ENCODE results near the gene SLC2A10. TPM values are rescaled to one million over a fixed set of nuclear protein-coding genes. Genes with fewer than 3 reads are reported as not detected.

SLC2A10 gene
- total RNA-seq, 1 experiment from 2014 or later: 0.05 TPM

DNA sequence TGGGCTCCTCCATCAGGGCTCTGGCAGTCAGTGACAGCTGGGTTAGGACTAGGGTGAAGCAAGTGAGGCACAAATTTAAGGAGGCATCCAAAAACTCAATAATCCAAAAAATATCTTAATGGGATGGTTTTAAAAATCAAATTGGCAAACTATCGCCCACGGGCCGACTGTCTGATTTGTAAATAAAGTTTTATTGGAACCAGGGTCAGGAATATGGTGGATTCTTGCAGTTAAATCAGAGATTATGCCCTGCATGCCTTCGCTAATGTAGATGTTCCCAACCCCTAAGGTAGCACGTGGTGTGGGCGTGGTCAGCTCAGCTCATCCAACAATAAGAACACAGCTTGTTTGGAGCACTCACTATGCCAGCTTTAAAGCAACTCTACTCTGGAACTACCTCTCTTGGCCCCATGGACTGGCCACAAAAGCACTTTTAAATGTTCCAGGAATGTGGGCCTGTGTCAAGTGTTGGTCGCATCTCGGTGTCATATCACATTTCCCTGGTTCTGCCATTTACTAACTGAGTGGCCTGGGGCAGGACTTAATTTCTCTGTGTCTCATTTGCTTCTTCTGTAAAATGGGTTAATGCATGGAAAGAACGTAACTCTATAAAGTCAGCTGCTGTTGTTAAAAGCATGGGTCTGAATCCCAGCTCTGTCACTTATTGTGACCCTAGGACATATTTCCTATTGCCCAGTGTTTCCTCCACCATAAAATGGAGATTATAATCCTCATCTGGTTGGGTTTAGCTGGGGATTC is 27.2 kb upstream of the SLC2A10 start:
- H3K9ac ChIP-seq (ENCODE audit: low read length): no peak overlapping the region
- H3K9me3 ChIP-seq (ENCODE audit: control insufficient read depth in 1 of 2, insufficient read depth in 1 of 2, low read depth in 1 of 2, low read length in 2 of 2): no peaks in the 10 kb centered on the region
- H3K79me2 ChIP-seq (ENCODE audit: insufficient read depth, low read length): peaks cover 21% of the 10 kb centered on the region
- no peak for DNase-seq (ENCODE audit: low read depth, low spot score)
- H3K4me3 ChIP-seq (replicated peaks in 1 of 2; ENCODE audit: low read depth in 1 of 2, low read length in 2 of 2): no peak overlapping the region
- POLR2A ChIA-PET: no interaction called here
- H3K9me2 ChIP-seq (ENCODE audit: insufficient read depth): no peaks in the 10 kb centered on the region
- CTCF ChIA-PET: interaction anchor here (1.2 kb wide), 1 partner anchor 30 kb away, joined by 3 read pairs; no protein-coding TSS in a partner anchor
- H3K4me1 ChIP-seq (ENCODE audit: control insufficient read depth in 1 of 2, insufficient read depth in 2 of 2, low read length in 2 of 2): peaks cover 2 to 8% of the 10 kb centered on the region in 2 experiments; a peak in 2 of 4 replicates
- no peak overlapping the region for H3K27ac ChIP-seq (ENCODE audit: low read depth, low read length)
- TF ChIP-seq ELF1 (IDR thresholded peaks at IDR 0.05; ENCODE audit: borderline replicate concordance, low read depth) (no peak), EZH2phosphoT487 (IDR thresholded peaks at IDR 0.05; ENCODE audit: borderline replicate concordance) (no peak), SRF (IDR thresholded peaks at IDR 0.05; ENCODE audit: low read depth) (no peak), EGR1 (IDR thresholded peaks at IDR 0.05; ENCODE audit: low read depth) (no peak), CBX3 (IDR thresholded peaks at IDR 0.05; ENCODE audit: low read depth) (no peak), YY1 (IDR thresholded peaks at IDR 0.05; ENCODE audit: extremely low read depth, insufficient replicate concordance, low read depth, low read length) (no peak), POLR2AphosphoS5 (IDR thresholded peaks at IDR 0.05; ENCODE audit: low read depth, low read length) (no peak), TCF7L2 (IDR thresholded peaks at IDR 0.05; ENCODE audit: borderline replicate concordance, extremely low read depth, insufficient read depth, insufficient read length) (no peak), SP1 (IDR thresholded peaks at IDR 0.05; ENCODE audit: low read depth) (no peak), POLR2A (IDR thresholded peaks at IDR 0.05; ENCODE audit: borderline replicate concordance, extremely low read depth, insufficient read depth, insufficient read length) (no peak), EZH2 (IDR thresholded peaks at IDR 0.05) (no peak), CEBPB (IDR thresholded peaks at IDR 0.05; ENCODE audit: low read depth) (no peak), ZFX (IDR thresholded peaks at IDR 0.05) (no peak), RAD21 (IDR thresholded peaks at IDR 0.05; ENCODE audit: low read depth) (no peak), FOSL1 (IDR thresholded peaks at IDR 0.05; ENCODE audit: low read depth) (no peak), JUND (IDR thresholded peaks at IDR 0.05) (no peak)
- TF ChIP-seq, protein P1, sequence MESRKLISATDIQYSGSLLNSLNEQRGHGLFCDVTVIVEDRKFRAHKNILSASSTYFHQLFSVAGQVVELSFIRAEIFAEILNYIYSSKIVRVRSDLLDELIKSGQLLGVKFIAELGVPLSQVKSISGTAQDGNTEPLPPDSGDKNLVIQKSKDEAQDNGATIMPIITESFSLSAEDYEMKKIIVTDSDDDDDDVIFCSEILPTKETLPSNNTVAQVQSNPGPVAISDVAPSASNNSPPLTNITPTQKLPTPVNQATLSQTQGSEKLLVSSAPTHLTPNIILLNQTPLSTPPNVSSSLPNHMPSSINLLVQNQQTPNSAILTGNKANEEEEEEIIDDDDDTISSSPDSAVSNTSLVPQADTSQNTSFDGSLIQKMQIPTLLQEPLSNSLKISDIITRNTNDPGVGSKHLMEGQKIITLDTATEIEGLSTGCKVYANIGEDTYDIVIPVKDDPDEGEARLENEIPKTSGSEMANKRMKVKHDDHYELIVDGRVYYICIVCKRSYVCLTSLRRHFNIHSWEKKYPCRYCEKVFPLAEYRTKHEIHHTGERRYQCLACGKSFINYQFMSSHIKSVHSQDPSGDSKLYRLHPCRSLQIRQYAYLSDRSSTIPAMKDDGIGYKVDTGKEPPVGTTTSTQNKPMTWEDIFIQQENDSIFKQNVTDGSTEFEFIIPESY (IDR thresholded peaks at IDR 0.05; ENCODE audit: extremely low read depth, insufficient replicate concordance, low read length): no peak
- TF ChIP-seq, protein P2, sequence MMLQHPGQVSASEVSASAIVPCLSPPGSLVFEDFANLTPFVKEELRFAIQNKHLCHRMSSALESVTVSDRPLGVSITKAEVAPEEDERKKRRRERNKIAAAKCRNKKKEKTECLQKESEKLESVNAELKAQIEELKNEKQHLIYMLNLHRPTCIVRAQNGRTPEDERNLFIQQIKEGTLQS (IDR thresholded peaks at IDR 0.05): no peak
- TF ChIP-seq, protein P3, sequence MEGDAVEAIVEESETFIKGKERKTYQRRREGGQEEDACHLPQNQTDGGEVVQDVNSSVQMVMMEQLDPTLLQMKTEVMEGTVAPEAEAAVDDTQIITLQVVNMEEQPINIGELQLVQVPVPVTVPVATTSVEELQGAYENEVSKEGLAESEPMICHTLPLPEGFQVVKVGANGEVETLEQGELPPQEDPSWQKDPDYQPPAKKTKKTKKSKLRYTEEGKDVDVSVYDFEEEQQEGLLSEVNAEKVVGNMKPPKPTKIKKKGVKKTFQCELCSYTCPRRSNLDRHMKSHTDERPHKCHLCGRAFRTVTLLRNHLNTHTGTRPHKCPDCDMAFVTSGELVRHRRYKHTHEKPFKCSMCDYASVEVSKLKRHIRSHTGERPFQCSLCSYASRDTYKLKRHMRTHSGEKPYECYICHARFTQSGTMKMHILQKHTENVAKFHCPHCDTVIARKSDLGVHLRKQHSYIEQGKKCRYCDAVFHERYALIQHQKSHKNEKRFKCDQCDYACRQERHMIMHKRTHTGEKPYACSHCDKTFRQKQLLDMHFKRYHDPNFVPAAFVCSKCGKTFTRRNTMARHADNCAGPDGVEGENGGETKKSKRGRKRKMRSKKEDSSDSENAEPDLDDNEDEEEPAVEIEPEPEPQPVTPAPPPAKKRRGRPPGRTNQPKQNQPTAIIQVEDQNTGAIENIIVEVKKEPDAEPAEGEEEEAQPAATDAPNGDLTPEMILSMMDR (IDR thresholded peaks at IDR 0.05 in 2 of 3, conservative IDR thresholded peaks at IDR 0.05 in 1 of 3; ENCODE audit: borderline replicate concordance in 1 of 3, insufficient read depth in 1 of 3, low read depth in 2 of 3, low read length in 2 of 3): no peak
- TF ChIP-seq, protein P4, sequence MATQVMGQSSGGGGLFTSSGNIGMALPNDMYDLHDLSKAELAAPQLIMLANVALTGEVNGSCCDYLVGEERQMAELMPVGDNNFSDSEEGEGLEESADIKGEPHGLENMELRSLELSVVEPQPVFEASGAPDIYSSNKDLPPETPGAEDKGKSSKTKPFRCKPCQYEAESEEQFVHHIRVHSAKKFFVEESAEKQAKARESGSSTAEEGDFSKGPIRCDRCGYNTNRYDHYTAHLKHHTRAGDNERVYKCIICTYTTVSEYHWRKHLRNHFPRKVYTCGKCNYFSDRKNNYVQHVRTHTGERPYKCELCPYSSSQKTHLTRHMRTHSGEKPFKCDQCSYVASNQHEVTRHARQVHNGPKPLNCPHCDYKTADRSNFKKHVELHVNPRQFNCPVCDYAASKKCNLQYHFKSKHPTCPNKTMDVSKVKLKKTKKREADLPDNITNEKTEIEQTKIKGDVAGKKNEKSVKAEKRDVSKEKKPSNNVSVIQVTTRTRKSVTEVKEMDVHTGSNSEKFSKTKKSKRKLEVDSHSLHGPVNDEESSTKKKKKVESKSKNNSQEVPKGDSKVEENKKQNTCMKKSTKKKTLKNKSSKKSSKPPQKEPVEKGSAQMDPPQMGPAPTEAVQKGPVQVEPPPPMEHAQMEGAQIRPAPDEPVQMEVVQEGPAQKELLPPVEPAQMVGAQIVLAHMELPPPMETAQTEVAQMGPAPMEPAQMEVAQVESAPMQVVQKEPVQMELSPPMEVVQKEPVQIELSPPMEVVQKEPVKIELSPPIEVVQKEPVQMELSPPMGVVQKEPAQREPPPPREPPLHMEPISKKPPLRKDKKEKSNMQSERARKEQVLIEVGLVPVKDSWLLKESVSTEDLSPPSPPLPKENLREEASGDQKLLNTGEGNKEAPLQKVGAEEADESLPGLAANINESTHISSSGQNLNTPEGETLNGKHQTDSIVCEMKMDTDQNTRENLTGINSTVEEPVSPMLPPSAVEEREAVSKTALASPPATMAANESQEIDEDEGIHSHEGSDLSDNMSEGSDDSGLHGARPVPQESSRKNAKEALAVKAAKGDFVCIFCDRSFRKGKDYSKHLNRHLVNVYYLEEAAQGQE (IDR thresholded peaks at IDR 0.05; ENCODE audit: low read depth): no peak
- no peak overlapping the region for H2AFZ ChIP-seq (ENCODE audit: low read depth, low read length, poor library complexity, severe bottlenecking)
- peaks cover 9 to 18% of the 10 kb centered on the region in 2 experiments for H3K36me3 ChIP-seq (ENCODE audit: control insufficient read depth in 1 of 2, insufficient read depth in 2 of 2, low read length in 2 of 2)
- no peaks in the 10 kb centered on the region for H3K27me3 ChIP-seq (ENCODE audit: insufficient read depth, low read length)
- intact Hi-C loops (cut with micrococcal nuclease): loop anchor here (5.0 kb wide), 1 partner anchor 120 kb away; no protein-coding TSS in a partner anchor
- RAD21 ChIA-PET (ENCODE audit: low non-redundant PET in 1 of 2, low total read pairs in 2 of 2, uncharacterized antibody in 2 of 2, unreplicated experiment in 2 of 2): no interaction called here
- no TSS peak for BruUV-seq (replicated peaks)
- H4K20me1 ChIP-seq (ENCODE audit: insufficient read depth): no peaks in the 10 kb centered on the region
- no peak for ATAC-seq
- no peak overlapping the region for H3K4me2 ChIP-seq (ENCODE audit: low read length)
